ENCODE results near the gene SORBS1.

SORBS1 gene

DNA sequence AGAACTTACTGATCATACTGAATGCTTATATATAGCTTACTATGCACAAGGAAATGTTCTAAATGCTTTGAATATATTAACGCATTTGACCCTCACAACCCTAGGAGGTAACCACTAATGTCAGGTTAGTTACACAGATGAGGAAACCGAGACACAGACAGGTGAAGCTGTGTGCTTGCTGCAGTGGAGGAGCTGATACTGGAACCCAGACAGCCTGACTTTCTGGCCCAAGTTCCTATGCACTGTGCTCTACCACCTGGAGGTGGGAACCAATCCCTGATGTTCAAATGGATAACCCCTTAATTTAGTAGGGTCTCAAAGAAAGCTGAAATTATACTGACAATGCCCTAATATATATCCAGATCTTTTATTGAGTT lies 119.6 kb downstream of the SORBS1 start:
- Histone ChIP-seq H3K4me1 (ENCODE audit: control insufficient read depth, insufficient read depth, low read length) (peaks cover 4% of the 10 kb centered on the region; the same call in 1 of the 2 replicates), H3K4me3 (ENCODE audit: low read depth, low read length) (no peak overlapping the region), H3K36me3 (ENCODE audit: control insufficient read depth in 2 of 2, insufficient read depth in 1 of 2, low read length in 2 of 2) (no peaks in the 10 kb centered on the region), H3K27ac (ENCODE audit: extremely low read depth, low read depth, low read length) (no peak overlapping the region), H3K9me3 (ENCODE audit: control insufficient read depth, insufficient read depth, low read depth, low read length) (no peaks in the 10 kb centered on the region)
- ChIA-PET POLR2A (interaction anchor here (0.6 kb wide), 1 partner anchor 38 kb away, joined by 3 read pairs; no protein-coding TSS in a partner anchor), CTCF (interaction anchor here (1.4 to 10.1 kb wide), 2 partner anchors 11 to 68 kb away, joined by 4 to 100 read pairs; no protein-coding TSS in a partner anchor)
- TF ChIP-seq, protein P1, sequence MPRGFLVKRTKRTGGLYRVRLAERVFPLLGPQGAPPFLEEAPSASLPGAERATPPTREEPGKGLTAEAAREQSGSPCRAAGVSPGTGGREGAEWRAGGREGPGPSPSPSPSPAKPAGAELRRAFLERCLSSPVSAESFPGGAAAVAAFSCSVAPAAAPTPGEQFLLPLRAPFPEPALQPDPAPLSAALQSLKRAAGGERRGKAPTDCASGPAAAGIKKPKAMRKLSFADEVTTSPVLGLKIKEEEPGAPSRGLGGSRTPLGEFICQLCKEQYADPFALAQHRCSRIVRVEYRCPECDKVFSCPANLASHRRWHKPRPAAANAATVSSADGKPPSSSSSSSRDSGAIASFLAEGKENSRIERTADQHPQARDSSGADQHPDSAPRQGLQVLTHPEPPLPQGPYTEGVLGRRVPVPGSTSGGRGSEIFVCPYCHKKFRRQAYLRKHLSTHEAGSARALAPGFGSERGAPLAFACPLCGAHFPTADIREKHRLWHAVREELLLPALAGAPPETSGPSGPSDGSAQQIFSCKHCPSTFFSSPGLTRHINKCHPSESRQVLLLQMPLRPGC (tag by site-specific recombination; IDR thresholded peaks at IDR 0.05), result no peak
- TF ChIP-seq OSR2 (tag by site-specific recombination; IDR thresholded peaks at IDR 0.05) (no peak), ZNF664 (tag by site-specific recombination; IDR thresholded peaks at IDR 0.05) (no peak), ZEB2 (tag by site-specific recombination; IDR thresholded peaks at IDR 0.05) (no peak), ZNF843 (tag by site-specific recombination; IDR thresholded peaks at IDR 0.05) (no peak), ZNF146 (tag by site-specific recombination; IDR thresholded peaks at IDR 0.05) (no peak), ZNF324 (tag by site-specific recombination; IDR thresholded peaks at IDR 0.05) (no peak), YY2 (tag by site-specific recombination; IDR thresholded peaks at IDR 0.05) (no peak), ZNF423 (tag by site-specific recombination; IDR thresholded peaks at IDR 0.05) (no peak), ZNF140 (tag by site-specific recombination; IDR thresholded peaks at IDR 0.05) (no peak), KLF16 (tag by site-specific recombination; IDR thresholded peaks at IDR 0.05) (no peak)
- TF ChIP-seq, protein P2, sequence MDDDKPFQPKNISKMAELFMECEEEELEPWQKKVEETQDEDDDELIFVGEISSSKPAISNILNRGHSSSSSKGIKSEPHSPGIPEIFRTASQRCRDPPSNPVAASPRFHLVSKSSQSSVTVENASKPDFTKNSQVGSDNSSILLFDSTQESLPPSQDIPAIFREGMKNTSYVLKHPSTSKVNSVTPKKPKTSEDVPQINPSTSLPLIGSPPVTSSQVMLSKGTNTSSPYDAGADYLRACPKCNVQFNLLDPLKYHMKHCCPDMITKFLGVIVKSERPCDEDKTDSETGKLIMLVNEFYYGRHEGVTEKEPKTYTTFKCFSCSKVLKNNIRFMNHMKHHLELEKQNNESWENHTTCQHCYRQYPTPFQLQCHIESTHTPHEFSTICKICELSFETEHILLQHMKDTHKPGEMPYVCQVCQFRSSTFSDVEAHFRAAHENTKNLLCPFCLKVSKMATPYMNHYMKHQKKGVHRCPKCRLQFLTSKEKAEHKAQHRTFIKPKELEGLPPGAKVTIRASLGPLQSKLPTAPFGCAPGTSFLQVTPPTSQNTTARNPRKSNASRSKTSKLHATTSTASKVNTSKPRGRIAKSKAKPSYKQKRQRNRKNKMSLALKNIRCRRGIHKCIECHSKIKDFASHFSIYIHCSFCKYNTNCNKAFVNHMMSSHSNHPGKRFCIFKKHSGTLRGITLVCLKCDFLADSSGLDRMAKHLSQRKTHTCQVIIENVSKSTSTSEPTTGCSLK (tag by site-specific recombination; IDR thresholded peaks at IDR 0.05), result no peak
- TF ChIP-seq, protein P3, sequence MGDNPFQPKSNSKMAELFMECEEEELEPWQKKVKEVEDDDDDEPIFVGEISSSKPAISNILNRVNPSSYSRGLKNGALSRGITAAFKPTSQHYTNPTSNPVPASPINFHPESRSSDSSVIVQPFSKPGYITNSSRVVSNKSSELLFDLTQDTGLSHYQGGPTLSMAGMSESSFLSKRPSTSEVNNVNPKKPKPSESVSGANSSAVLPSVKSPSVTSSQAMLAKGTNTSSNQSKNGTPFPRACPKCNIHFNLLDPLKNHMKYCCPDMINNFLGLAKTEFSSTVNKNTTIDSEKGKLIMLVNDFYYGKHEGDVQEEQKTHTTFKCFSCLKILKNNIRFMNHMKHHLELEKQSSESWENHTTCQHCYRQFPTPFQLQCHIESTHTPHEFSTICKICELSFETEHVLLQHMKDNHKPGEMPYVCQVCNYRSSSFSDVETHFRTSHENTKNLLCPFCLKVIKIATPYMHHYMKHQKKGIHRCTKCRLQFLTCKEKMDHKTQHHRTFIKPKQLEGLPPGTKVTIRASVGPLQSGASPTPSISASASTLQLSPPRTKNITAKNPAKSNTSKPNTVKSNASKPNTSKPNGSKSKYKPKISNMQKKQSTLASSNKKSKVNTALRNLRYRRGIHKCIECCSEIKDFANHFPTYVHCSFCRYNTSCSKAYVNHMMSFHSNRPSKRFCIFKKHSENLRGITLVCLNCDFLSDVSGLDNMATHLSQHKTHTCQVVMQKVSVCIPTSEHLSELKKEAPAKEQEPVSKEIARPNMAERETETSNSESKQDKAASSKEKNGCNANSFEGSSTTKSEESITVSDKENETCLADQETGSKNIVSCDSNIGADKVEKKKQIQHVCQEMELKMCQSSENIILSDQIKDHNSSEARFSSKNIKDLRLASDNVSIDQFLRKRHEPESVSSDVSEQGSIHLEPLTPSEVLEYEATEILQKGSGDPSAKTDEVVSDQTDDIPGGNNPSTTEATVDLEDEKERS (tag by site-specific recombination; IDR thresholded peaks at IDR 0.05), result no peak
- TF ChIP-seq, protein P4, sequence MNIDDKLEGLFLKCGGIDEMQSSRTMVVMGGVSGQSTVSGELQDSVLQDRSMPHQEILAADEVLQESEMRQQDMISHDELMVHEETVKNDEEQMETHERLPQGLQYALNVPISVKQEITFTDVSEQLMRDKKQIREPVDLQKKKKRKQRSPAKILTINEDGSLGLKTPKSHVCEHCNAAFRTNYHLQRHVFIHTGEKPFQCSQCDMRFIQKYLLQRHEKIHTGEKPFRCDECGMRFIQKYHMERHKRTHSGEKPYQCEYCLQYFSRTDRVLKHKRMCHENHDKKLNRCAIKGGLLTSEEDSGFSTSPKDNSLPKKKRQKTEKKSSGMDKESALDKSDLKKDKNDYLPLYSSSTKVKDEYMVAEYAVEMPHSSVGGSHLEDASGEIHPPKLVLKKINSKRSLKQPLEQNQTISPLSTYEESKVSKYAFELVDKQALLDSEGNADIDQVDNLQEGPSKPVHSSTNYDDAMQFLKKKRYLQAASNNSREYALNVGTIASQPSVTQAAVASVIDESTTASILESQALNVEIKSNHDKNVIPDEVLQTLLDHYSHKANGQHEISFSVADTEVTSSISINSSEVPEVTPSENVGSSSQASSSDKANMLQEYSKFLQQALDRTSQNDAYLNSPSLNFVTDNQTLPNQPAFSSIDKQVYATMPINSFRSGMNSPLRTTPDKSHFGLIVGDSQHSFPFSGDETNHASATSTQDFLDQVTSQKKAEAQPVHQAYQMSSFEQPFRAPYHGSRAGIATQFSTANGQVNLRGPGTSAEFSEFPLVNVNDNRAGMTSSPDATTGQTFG (tag by site-specific recombination; IDR thresholded peaks at IDR 0.05; ENCODE audit: borderline replicate concordance), result no peak
- TF ChIP-seq, protein P5, sequence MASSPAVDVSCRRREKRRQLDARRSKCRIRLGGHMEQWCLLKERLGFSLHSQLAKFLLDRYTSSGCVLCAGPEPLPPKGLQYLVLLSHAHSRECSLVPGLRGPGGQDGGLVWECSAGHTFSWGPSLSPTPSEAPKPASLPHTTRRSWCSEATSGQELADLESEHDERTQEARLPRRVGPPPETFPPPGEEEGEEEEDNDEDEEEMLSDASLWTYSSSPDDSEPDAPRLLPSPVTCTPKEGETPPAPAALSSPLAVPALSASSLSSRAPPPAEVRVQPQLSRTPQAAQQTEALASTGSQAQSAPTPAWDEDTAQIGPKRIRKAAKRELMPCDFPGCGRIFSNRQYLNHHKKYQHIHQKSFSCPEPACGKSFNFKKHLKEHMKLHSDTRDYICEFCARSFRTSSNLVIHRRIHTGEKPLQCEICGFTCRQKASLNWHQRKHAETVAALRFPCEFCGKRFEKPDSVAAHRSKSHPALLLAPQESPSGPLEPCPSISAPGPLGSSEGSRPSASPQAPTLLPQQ (tag by site-specific recombination; IDR thresholded peaks at IDR 0.05), result no peak
- TF ChIP-seq, protein P6, sequence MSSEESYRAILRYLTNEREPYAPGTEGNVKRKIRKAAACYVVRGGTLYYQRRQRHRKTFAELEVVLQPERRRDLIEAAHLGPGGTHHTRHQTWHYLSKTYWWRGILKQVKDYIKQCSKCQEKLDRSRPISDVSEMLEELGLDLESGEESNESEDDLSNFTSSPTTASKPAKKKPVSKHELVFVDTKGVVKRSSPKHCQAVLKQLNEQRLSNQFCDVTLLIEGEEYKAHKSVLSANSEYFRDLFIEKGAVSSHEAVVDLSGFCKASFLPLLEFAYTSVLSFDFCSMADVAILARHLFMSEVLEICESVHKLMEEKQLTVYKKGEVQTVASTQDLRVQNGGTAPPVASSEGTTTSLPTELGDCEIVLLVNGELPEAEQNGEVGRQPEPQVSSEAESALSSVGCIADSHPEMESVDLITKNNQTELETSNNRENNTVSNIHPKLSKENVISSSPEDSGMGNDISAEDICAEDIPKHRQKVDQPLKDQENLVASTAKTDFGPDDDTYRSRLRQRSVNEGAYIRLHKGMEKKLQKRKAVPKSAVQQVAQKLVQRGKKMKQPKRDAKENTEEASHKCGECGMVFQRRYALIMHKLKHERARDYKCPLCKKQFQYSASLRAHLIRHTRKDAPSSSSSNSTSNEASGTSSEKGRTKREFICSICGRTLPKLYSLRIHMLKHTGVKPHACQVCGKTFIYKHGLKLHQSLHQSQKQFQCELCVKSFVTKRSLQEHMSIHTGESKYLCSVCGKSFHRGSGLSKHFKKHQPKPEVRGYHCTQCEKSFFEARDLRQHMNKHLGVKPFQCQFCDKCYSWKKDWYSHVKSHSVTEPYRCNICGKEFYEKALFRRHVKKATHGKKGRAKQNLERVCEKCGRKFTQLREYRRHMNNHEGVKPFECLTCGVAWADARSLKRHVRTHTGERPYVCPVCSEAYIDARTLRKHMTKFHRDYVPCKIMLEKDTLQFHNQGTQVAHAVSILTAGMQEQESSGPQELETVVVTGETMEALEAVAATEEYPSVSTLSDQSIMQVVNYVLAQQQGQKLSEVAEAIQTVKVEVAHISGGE (tag by site-specific recombination; conservative IDR thresholded peaks at IDR 0.05; ENCODE audit: low read depth), result no peak
- TF ChIP-seq, protein P7, sequence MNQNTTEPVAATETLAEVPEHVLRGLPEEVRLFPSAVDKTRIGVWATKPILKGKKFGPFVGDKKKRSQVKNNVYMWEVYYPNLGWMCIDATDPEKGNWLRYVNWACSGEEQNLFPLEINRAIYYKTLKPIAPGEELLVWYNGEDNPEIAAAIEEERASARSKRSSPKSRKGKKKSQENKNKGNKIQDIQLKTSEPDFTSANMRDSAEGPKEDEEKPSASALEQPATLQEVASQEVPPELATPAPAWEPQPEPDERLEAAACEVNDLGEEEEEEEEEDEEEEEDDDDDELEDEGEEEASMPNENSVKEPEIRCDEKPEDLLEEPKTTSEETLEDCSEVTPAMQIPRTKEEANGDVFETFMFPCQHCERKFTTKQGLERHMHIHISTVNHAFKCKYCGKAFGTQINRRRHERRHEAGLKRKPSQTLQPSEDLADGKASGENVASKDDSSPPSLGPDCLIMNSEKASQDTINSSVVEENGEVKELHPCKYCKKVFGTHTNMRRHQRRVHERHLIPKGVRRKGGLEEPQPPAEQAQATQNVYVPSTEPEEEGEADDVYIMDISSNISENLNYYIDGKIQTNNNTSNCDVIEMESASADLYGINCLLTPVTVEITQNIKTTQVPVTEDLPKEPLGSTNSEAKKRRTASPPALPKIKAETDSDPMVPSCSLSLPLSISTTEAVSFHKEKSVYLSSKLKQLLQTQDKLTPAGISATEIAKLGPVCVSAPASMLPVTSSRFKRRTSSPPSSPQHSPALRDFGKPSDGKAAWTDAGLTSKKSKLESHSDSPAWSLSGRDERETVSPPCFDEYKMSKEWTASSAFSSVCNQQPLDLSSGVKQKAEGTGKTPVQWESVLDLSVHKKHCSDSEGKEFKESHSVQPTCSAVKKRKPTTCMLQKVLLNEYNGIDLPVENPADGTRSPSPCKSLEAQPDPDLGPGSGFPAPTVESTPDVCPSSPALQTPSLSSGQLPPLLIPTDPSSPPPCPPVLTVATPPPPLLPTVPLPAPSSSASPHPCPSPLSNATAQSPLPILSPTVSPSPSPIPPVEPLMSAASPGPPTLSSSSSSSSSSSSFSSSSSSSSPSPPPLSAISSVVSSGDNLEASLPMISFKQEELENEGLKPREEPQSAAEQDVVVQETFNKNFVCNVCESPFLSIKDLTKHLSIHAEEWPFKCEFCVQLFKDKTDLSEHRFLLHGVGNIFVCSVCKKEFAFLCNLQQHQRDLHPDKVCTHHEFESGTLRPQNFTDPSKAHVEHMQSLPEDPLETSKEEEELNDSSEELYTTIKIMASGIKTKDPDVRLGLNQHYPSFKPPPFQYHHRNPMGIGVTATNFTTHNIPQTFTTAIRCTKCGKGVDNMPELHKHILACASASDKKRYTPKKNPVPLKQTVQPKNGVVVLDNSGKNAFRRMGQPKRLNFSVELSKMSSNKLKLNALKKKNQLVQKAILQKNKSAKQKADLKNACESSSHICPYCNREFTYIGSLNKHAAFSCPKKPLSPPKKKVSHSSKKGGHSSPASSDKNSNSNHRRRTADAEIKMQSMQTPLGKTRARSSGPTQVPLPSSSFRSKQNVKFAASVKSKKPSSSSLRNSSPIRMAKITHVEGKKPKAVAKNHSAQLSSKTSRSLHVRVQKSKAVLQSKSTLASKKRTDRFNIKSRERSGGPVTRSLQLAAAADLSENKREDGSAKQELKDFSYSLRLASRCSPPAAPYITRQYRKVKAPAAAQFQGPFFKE (tag by site-specific recombination; IDR thresholded peaks at IDR 0.05; ENCODE audit: borderline replicate concordance), result no peak

All from HEK293 (cell line).